SH-SY5Y (cell line): Measurements from ENCODE around the gene ZNHIT1.

Experiments
- GATA2 ChIP-seq: IDR thresholded peaks from 2 replicates; pipeline ENCODE4 v1.6.1; 2011; ENCODE audit warnings: mild to moderate bottlenecking, low read depth, low read length
- GATA3 ChIP-seq: IDR thresholded peaks from 2 replicates; pipeline ENCODE4 v1.6.1; 2011; ENCODE audit warnings: low read depth, mild to moderate bottlenecking, low read length, moderate library complexity

DNA sequence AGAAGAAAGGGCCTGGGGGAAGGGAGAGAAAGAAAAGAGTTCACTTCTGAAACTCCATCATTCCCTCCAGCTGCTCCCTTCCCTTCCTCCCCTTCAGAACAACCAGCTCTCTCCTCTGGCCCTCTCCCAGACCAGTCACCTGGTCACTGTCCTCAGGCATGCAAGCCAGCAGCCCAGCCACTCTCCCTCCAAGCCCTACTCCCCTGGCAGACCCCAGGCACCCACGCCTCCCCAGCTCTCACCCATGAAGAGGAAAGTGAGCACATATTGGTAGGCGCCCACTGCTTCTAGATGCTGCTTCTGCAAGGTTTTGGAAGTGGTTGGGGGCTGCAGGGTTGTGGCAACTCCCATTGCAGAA lies 17.5 kb upstream of the ZNHIT1 start:
- no peak for TF ChIP-seq GATA2
- no peak for TF ChIP-seq GATA3
